WERI-Rb-1 (cell line): ENCODE results near the gene SP110.

Experiments used
- DNase-seq: peaks from one replicate; pipeline ENCODE4 v3.0.0-alpha.2; 2020
- H3K27ac ChIP-seq: fragments of 250-450 bp; sonication (Bioruptor Pico); 2 replicates; pipeline ENCODE4 v1.5.1; 2020; ENCODE audit warnings: mild to moderate bottlenecking, moderate library complexity
- H3K27me3 ChIP-seq: fragments of 250-450 bp; sonication (Bioruptor Pico); 2 replicates; pipeline ENCODE4 v1.5.1; 2021; ENCODE audit warnings: mild to moderate bottlenecking, low read depth, moderate library complexity; ENCODE audit not compliant: insufficient read depth, severe bottlenecking
- H3K36me3 ChIP-seq: fragments of 250-450 bp; sonication (Bioruptor Pico); 2 replicates; pipeline ENCODE4 v1.5.1; 2020; ENCODE audit warnings: mild to moderate bottlenecking, moderate library complexity
- H3K4me3 ChIP-seq: 2 replicates; pipeline ENCODE4 v1.5.1; 2011; ENCODE audit warnings: low read depth, mild to moderate bottlenecking, control low read depth, low read length
- H3K9me3 ChIP-seq: fragments of 250-450 bp; sonication (Bioruptor Pico); 2 replicates; pipeline ENCODE4 v1.5.1; 2021; ENCODE audit warnings: mild to moderate bottlenecking, moderate library complexity; ENCODE audit not compliant: severe bottlenecking
- TF ChIP-seq, protein P1 (sequence below): IDR thresholded peaks from 2 replicates; pipeline ENCODE4 v1.5.1; 2011; ENCODE audit warnings: low read depth, mild to moderate bottlenecking, control low read depth, inconsistent platforms, low read length

The SP110 gene

DNA sequence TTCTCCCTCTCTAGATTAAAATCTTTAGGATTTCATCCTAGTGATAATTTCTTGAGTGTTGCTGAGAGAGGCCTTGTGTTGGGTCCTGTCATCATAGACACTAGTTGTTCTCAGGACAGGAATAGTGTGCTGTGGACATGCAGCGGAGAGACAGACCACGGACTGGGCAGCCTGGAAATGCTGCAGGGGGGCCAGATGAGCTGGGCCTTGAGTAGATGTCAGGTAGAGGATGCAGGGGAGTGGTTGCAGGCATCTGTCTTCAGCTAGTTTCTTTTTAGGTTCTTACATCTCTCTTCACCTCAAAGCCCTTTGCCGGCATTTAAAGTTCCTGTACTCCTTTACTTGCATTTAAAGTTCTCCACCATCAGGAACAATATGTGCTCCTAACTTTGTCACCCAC is 42.8 kb downstream of the SP110 start:
- H3K36me3 ChIP-seq, result no peaks in the 10 kb centered on the region
- H3K27me3 ChIP-seq, result peaks cover 81% of the 10 kb centered on the region
- TF ChIP-seq, protein P1, sequence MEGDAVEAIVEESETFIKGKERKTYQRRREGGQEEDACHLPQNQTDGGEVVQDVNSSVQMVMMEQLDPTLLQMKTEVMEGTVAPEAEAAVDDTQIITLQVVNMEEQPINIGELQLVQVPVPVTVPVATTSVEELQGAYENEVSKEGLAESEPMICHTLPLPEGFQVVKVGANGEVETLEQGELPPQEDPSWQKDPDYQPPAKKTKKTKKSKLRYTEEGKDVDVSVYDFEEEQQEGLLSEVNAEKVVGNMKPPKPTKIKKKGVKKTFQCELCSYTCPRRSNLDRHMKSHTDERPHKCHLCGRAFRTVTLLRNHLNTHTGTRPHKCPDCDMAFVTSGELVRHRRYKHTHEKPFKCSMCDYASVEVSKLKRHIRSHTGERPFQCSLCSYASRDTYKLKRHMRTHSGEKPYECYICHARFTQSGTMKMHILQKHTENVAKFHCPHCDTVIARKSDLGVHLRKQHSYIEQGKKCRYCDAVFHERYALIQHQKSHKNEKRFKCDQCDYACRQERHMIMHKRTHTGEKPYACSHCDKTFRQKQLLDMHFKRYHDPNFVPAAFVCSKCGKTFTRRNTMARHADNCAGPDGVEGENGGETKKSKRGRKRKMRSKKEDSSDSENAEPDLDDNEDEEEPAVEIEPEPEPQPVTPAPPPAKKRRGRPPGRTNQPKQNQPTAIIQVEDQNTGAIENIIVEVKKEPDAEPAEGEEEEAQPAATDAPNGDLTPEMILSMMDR, result no peak
- H3K4me3 ChIP-seq, result no peak overlapping the region
- H3K27ac ChIP-seq, result no peak overlapping the region
- DNase-seq, result no peak
- H3K9me3 ChIP-seq, result no peaks in the 10 kb centered on the region

DNA sequence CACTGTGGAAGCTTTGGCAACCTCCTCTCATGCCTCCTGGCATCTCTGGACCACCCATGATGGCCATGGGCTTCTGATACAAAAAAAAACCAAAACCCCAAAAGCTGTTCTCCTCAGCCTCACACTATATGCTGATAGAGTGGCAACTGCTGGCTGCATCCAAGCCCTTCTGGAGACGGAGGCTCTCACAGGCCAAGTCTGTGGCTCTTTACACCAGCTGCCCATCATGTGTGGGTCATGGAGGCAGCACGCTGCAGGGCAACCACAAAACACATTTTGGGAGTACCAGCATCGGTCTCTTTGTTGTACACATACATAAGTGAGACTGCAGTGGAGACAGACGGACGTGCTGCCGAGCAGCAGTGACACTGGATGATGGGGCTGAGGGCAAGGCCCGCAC is 45.3 kb downstream of the SP110 start:
- H3K9me3 ChIP-seq, result no peaks in the 10 kb centered on the region
- H3K36me3 ChIP-seq, result no peaks in the 10 kb centered on the region
- no peak overlapping the region for H3K4me3 ChIP-seq
- H3K27ac ChIP-seq, result no peak overlapping the region
- H3K27me3 ChIP-seq, result peaks cover 93% of the 10 kb centered on the region
- TF ChIP-seq, protein P1, result no peak
- DNase-seq, result no peak

DNA sequence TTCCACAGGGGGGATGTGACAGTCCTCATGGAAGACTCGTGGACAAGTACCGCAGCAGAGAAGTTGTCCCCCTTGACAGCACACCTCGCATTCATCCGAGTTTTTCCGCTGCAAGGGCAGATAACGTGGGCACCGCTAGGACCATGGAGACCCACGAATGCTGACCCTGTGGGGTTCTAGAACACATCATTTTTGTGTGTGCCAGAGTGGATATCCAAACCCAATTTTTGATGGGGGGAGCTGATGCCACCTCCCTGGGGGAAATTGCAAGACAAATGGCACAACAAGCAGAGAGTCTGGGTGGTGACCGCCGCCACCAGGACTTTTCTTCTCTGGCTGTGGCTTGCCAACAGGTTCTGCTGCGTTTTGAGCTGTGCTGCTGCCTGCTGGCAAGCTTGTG is 46.9 kb downstream of the SP110 start:
- H3K27ac ChIP-seq, result no peak overlapping the region
- H3K36me3 ChIP-seq, result no peaks in the 10 kb centered on the region
- no peaks in the 10 kb centered on the region for H3K9me3 ChIP-seq
- TF ChIP-seq, protein P1, result no peak
- no peak overlapping the region for H3K4me3 ChIP-seq
- DNase-seq, result no peak
- peaks cover 90% of the 10 kb centered on the region for H3K27me3 ChIP-seq

DNA sequence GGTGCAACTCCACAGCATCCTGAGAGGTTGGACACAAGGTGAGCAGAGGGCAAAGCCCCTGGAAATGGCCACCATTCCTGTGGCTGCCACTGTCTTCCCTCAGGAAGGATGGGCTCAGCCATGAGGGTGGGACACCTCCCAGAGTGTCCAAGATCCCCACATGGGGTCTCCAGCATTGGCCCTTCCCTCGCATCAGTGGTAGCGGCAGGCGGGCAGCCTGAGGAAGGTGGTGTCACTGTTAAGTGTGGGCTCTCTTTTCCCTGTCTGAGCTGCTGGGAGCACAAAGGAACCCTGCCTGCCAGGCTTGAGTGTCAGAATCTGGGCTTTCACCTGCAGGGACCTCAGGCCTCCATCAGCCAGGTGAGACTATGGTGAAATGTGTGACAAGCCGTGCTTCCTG is 47.6 kb downstream of the SP110 start:
- Histone ChIP-seq H3K27me3 (peaks cover 83% of the 10 kb centered on the region), H3K27ac (no peak overlapping the region), H3K36me3 (no peaks in the 10 kb centered on the region), H3K4me3 (no peak overlapping the region), H3K9me3 (no peaks in the 10 kb centered on the region)
- TF ChIP-seq, protein P1, result no peak
- DNase-seq, result no peak

DNA sequence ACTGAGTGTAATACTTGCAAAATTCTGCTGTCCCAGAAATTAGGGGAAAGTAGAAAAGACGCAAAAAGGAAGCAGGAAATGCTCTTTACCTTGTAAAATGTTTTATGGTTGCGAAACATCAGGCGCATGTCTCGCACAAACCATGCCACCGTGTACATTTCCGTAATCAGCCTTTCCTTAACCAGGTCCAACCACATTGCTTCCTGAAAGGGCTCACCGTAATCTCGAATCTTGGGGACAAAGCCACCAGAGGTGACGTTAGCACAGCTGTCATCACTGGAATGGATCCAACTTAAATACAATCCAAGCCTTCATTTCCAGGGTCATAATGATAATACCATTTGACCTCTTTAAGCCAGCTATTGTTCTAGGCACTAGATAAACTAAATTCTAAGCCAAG is 49.3 kb downstream of the SP110 start:
- Histone ChIP-seq H3K36me3 (no peaks in the 10 kb centered on the region), H3K4me3 (no peak overlapping the region), H3K27me3 (peaks cover 82% of the 10 kb centered on the region), H3K27ac (no peak overlapping the region), H3K9me3 (no peaks in the 10 kb centered on the region)
- no peak for DNase-seq
- TF ChIP-seq, protein P1, result no peak

DNA sequence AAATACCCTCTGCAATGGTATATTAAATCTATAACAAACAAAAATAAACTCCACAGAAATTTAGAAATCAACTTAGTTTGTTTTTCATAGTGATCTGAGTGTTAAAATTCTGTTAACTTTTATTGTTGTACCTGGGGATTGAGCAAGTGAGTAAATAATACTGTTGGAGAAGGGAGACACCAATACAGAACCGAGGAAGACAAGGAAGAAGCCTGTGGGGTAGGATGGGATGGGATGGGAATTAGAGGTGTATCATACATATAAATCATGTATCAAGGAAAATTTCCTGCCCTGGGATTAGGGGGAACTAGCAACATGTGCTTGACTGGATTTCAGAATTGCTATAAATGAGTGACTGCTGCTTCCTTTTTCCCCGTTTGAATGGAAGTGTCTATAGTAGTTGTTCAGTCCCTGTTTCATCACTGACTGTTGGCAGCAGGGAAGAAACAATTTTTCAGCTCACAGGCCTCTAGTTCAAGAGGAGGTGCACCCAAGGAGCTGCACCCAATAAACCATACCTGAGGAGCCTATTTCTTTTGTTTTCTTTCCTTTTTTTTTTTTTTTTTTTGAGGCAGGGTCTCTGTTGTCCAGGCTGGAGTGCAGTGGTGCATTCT is 53.1 kb downstream of the SP110 start:
- DNase-seq, result no peak
- TF ChIP-seq, protein P1, result no peak
- H3K27me3 ChIP-seq, result peaks cover 74% of the 10 kb centered on the region
- no peaks in the 10 kb centered on the region for H3K9me3 ChIP-seq
- no peaks in the 10 kb centered on the region for H3K36me3 ChIP-seq
- no peak overlapping the region for H3K4me3 ChIP-seq
- H3K27ac ChIP-seq, result no peak overlapping the region
